ENCODE results near the gene CENPE.

The CENPE gene

DNA sequence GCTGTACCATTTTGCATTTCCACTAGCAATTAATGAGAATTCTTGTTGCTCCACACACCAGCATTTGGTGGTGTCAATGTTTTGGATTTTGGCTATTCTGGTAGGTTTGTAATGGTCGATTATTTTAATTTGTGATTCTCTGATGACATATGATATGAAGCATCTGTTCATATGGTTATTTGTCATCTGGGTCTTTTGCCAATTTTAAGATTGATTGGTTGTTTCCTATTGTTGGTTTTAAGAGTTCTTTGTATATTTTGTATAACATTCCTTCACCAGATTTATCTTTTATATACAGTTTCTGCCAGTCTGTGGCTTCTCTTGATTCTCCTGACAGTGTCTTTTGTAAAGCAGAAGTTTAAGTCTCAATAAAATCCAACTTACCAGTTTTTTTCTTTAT, 80.0 kb downstream of the CENPE start:
- DNase-seq, result no peak

DNA sequence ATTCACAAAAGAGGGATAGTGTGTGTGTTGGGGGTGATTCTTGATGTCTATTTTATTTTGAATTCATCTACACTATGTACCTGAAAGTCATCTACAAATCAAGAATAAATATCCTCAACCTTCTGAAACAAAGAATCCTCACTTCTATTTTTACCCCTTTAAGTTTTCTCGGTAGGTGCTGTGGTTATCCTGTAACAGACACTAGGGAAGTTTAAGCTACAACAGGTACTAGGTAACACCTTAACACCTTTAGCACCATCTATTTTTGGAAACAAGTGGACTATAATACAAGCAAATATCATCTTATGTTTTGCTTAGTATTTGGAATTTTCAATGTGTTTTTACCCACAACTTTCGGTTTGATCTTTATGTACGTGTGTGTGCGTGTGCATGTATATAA, 86.5 kb downstream of the CENPE start:
- DNase-seq, result no peak

DNA sequence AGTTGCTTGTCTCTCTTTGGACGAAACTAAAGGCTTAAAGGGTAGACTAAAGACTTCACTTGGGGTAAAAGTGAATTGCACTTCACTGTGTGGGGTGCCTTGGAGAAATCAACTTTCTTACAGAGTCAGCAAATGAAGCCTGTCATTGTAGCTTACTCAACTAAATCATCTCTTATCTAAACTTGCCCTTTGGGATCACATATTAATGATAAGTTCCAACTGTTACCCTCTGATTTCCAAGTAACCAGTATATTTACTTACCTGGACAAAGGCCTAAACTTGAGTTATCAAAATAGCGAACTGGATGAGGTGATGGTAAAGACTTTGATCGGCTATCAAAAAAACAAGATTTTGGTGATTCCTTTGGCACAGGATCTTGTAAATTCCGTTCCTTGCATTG, 89.6 kb downstream of the CENPE start:
- DNase-seq, result no peak

DNA sequence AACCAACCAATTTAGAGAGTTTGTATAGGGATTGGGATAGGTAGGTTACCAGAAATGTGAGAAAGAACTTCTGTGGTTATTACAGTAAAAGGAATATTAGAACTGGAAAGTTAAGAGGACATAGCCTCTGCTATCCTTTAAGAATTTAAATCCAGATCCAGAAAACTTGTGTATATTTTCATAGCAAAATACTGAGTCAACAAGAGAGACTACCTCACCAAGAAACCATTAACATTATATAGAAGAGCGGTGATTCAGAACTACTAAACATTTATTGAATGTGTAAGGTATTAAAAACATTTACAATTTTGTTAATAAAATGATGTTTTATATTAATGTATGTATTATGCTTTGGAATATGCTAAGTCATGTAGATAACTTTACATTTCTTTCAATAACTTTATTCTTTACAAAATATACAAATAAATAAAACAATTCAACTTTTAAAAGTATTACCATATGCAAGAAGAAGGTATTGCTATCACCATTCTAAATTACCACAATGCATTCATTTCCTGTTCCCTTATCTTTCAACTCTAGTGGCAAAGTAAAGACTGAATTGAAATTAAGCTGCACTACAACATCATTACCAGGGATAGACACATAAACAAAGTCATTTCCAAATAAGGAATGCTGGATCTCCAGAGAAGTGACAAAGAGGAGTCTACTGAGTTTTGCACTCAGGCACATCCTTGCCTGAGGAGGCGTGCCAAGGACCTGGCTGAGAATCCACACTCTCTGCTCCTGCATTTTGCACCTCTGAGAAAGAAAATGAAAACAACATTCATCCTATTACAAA, 92.4 kb downstream of the CENPE start:
- no peak for DNase-seq

DNA sequence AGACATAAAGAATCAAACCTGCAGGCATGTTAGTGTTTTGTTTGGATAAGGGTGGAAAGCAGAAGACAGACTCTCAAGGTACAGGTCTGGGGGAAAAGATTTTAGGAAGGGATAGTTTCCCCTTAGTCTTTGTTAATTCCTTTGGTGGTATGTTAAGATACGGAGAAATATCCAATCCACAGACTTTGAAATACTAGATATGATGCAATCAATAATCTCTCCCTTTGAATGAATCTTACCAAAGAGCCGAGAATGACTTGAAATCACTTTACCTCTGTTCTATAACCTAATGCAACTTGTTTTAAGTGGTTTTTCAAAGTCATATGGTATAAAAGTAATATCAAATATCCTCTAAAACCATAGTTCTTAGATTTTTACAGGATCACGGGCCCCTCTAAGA, 93.3 kb downstream of the CENPE start:
- no peak for DNase-seq

DNA sequence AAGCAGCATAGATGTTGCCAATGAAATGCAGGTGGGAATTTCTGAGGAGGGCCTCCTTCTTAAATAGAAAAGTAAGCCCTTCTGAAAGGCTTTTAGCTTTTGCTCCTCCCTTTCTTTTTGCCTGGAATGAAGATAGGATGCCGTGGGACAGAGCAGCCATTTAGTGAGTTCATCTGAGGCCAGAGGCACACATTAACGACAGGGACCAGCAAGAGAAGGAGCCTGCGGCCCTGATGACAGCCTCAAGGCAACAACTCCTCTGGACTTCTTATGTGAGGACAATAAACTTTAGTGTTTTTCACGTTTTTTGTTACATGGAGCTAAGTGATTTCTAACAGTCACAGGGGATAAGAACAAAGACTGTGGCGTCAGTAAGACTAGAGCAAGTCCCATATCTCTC, 97.5 kb downstream of the CENPE start:
- no peak for DNase-seq

DNA sequence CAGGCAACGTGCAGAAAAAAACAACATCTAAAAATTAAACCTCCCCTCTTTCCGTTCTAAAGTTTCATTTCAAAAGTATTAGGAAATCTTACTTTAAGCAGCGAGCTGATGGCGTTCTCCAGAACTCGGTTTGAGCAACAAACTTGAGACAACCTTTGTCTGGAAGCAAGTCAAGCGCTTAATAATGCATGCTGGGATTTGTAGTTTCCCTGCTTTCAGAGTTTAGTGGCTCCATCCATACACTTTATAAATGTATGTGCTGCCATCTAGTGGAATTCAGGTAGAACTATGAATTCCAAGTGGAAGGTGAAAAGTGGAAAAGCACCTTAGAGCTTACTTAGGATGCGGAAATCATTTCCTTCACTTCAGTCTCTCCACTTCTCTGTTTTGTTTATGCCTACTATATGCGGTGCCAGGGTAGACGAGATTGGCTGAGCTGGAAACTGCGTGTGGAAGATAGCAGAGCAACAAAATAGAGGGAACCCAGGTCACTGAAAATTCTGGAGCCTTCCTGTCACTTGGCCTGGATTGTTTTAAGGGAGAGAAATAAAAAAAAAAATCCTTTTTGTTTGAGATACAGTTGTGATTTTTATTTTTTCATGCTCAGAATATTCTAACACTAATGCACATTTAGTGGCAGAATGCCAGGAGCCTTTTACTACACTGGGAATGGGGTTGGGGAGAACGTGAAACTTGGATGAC, 98.3 kb downstream of the CENPE start, which contains the start of gene BDH2:
TSS of gene BDH2 (minus strand) at position 144 of the 702 bp plus-strand sequence. CDS start 3,580 bp downstream, outside the sequence.
- no peak for DNase-seq

DNA sequence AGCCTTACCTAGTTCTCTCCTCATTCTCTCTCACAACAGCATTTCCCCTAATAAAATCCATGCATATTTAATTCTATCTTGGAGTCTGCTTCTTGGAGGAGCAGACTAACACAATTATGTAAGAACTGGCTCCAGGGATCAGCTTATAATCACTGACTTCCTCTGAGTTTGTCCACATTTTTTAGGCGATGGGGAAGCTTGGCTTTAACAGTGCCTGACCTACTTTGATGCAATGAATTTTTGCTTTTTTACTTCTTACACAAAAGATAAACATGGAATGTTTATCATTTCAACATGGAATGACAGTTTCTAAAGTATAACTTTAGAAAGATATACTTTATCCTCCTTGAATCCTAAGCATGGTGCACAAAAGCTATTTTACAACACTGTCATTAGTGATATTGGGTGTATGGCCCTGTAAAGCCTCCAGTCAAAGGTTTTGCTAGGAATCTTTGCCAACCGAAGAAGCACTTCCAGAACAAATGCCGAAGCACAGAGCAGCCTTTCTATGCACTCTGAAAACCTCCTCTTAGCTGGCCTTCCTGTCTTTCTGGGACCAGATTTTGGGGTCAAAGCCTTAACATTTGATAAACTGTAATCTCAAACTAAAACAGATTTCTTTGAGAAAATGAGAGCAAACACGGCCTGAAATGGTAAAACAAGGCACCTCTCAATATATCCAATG, 99.2 kb downstream of the CENPE start:
- no peak for DNase-seq

DNA sequence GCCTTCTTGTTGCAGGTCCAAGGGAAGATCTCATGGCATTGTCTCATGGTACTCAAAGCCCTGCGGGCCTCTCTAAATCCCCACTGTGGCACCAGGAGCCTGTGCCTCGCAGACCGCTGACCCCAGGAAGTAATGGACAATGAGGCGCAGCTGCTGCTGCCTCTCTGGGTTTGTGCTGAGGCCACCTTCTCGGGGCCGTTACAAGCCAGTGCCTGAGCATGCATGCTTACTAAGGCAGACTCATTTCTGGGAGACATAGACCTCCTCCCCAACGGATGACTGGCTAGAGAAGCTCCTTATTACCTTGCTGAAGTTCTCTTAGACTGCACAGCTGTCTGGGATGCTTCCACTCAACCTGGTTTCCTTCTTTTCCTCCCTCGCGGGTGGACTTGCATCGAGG, 99.8 kb downstream of the CENPE start:
- no peak for DNase-seq

DNA sequence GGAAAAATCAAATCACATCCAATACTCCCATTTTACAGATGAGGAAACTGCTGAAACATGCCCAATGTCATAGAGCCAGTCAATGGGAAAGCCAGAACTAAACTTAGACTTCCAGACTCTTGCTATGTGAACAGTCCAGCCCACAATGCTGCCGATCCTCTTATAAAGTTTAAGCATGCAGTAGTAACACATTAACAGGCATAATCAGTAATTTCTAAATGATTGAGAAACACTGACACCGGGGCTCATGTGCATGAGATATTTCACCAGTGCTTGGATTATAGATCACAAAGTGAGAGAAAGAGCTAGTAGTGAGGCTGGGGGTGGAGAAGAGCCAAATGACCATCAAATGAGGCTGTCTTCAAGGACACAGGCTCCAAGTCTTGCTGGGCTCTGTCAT, 101.0 kb downstream of the CENPE start:
- DNase-seq, result no peak

DNA sequence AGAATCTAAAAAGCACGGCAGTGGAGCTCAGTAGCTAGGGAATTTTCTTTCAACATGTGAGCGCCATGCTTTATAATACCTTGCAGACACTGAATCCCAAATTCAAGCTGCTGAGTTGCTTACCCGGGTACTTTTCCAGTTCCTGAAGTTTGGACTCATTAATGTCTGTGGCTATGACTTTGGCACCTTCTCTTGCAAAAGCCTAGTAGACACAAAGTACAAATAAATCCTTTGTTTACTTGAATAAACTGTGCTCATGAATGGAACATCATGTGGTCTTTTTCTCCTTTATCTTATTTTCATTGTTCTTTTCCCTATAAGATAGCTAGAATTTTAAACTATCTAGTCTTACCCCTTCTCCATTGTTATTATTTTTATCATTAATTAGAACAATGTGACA, 103.1 kb downstream of the CENPE start:
- no peak for DNase-seq

DNA sequence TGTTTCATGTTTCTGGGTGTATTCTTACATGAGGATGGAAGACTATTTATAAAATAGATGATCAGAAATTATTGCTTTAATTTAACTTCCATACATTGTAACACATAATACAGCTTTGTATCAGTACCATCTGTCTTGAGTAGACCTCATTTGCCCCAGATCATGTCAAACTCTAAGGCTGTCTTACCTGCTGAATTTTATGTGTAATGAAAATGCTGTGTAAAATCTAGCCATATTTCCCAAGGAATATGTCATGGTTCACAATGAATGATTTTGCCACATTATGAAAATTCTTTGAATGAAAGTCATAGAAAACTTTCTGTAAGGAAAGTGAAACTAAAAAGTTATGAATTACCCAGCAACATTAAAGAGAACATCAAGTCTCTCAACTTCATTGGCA, 105.9 kb downstream of the CENPE start:
- DNase-seq, result no peak

DNA sequence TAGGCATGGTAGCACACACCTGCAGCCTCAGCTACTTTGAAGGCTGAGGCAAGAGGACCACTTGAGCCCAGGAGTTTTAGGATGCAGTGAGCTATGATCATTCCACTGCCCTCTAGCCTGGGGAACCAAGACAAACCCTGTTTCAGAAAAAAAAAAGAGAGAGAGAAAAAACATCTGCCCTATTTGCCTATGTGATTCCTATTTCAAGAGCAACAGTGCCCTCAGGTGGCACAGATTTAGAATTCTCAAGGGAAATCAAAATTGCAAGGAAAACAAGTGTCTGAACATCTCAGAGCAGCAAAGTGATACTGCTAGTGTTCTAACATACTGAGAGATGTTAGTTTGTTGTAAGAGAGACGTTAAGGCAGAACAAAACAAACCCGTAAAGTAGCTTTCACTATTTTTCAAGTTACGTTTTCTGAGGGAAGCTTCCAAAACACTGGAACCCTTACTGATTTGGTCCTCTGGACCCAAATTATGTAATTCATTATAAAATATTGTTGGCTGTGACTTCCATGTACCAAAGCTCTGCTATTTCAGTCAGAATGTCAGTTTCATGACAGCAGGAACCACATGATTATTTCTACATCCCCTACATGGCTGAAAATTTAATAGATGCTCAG, 106.4 kb downstream of the CENPE start:
- peak; percentile 17 for DNase-seq

DNA sequence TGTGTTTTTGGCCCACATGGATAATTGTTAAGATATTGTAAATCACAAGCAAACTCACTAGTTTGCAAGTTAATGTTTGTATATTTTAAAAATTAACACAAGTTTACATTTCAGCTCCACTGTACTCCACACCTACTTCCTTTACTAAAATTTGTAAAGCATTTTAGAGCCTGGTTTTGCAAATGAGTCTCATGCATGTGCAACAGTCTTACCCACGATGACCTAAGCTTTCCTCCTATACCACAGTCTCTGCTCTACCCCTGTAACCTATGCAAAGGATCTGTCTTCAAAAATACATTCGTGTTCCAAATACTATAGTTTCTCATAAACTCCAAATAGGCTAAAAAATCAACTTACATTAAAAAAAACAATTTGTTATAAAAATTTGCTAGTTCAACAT, 108.7 kb downstream of the CENPE start:
- no peak for DNase-seq

DNA sequence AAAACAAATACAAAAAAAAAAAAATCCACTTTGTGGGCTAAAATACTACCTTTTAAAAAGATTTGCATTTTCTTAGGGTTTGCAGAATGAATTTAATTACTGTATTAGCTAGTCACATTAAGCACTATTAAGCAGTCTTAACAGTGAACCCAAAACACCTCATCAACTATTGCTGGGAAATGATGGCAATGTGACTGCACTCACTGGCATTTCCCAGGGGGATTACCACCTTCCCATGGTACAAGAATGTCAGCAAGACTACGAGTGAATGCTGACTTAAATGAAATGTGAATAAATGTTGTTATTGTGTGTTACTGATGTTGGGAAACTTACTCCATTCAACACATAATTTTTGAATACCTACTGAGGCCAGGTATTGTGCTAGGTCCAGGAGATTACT, 111.6 kb downstream of the CENPE start:
- no peak for DNase-seq

DNA sequence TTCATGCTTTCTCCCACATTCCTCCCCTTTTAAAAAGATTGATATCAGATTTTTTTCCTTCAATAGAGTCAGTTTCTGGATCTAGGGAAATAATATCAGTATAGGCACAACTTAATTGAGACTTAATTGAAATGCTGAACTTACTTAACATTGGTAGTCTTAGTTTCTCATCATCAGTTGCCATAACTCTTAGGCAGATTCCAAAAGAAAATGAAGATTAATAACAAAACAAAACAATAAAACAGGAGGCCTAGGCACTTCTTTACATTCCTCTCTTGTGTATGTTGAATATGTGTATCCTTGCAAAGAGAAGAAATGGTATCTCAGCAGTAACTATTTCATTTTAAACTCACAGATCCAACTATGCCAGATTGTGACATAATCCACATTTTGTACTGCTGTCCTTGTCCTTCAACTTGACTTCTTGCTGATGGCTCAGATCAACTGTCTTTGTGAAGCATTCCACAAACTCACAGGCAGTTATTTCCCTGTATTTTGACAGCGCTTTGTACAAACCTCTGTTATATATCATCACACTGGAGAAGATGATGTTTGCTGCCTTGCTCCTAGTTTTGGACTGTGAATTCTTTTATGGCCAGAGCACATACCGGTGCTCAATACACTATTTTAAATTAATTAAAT, 112.5 kb downstream of the CENPE start:
- DNase-seq, result no peak

DNA sequence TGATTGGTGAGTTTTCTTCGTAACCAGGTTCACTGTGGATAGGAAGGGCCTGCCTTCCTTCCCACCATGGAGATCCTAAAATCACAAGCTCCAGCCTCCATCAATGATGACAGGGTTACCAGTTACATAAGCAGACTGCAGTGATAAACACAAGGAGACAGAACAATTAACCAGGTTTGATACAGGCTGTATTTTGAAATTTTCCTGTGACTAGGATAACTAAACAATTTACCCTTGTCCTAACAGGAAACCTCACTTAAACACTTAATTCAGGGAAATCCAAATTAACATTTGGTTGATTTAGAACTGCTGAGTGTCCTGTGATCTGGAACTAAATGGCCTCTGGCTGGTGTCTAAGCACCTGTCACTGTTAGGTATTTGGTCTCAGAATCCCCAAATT, 118.5 kb downstream of the CENPE start:
- DNase-seq, result no peak

DNA sequence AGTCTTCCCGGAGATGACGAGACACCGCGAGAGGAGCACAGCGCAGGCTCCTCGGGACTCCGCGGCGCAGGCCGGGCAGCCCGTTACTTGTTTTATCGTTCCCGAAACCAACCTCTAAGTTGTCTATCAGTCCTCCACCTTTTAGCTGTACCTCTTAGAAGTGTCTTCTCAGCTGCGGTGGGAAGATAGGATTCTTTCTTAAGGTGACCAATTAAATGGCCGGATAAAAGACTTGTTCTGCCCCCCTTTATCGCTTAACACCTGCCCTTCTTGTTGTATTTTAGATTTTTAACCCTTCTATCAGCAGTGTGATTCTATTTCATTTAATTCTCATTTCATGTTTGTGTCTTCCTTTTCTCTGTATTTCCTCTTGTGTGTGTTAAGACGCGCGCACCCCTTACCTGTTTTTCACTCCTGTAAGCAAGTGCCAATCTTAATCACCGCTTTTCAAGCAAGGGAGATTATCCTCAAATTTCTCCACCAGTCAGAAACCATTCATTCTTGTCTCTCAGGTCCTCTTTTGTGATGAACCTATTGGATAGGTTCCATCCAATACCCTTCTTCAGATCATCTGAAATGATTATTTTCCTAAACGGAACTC, 121.3 kb downstream of the CENPE start, which contains the start of gene SLC9B2:
TSS of gene SLC9B2 (minus strand) at position 15 of the 601 bp plus-strand sequence. CDS start 9,211 bp downstream, outside the sequence.
- no peak for DNase-seq

DNA sequence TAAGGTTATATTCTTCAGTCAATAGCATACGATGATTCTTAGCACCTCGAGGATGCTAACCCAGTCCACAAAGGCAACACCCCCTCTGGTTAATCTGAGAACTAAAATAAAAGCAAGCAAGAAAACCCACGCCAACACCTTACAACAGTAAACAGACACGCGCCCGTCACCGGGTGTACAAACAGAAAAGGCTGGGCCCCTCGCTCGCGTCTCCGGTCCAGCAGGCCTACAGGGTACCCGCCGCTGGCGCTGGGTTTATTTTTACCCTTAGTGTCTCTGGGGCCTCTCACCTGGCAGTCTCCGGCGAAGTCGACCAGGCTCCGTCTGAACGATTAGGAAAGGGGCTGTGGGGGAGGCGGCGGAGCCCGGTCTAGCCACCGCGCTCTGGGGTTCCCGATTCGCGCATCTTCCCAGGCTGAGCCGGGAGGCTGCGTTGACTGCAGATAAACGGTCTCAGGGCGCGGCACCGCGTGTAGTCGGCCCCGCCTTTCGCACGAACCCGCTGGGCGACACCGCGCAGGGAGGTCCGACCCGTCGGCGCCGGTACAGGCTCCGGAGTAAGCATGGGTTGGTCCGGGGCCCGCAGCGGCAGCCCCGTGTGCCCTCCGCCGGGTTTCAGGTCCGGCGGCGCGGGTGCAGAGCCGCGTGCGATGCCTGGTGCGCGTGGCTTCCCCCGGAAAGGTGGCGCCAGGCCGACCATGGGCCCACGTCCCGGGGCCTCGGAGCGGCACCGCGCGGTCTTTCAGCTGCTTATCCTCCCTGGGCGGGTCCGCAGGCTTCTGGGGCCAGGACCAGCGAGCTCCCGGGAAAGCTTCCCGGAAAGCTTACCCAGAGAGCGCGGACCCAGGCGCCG, 122.0 kb downstream of the CENPE start:
- peak; percentile 65 for DNase-seq

DNA sequence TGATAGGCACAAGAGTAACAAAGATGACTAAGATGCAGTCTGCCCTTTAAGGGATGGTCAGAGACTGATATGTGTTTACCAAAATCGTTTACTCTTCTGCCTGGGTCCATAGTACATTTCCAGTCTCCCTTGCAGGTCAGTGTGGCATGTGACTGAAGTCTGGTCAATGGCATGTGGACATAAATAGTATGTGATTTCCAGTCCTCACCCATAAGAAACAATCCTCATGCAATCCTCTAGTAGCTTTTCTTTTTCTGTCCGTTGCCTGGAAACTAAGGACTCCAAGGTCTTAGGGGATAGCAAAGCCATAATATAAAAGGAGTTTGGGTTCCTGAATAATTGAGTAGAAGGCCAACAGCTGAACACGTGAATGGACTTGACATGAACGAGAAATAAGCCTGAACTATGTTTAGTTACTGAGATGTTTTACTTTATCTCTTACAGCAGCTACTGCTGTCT, 122.7 kb downstream of the CENPE start:
- no peak for DNase-seq

DNA sequence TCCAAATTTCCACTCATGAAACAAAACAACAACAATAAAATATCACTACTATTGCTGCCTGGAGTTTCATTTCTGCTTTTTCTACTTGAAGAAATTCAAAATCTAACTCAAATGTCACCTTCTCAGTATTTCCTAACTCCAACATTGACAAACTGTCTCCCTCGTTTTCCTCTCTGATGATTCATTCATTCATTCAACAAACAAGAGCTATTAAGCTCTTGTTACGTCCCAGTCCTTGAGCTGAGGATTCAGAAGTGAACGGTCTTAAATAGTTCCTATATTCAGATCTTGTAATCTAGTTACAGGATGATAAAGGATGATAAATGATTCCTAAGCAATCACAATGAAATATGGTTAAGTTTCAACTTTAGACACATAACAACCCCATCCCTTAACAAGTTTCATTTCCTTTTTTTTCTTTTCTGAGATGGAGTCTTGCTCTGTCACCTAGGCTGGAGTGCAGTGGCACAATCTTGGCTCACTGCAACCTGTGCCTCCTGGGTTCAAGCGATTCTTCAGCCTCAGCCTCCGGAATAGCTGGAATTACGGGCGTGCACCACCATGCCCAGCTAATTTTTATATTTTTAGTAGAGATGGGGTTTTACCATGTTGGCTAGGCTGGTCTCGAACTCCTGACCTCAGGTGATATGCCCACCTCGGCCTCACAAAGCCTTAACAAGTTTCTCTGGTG, 123.3 kb downstream of the CENPE start:
- no peak for DNase-seq
